ENCODE data around the gene TCIRG1. TPM values are rescaled to one million over a fixed set of nuclear protein-coding genes. Genes with fewer than 3 reads are reported as not detected.

Gene TCIRG1
- polyA plus RNA-seq, 3 donors = 109 to 263 (median 130) TPM

- peak within 1 kb of the TSS; percentile 26 for H3K27ac ChIP-seq (ENCODE audit: low read depth, low read length)
- WGBS, 3 donors = 3 to 16% (median 3%) methylated on average over 11 to 64 of the region's 64 CpGs
Measured at GRCh38 chr11:68003846-68004550, 34.8 kb upstream of the TCIRG1 start, which contains the start of gene UNC93B1. TSS of gene UNC93B1 (minus strand) at chr11:68004097. CDS start at chr11:68004043, 54 bp downstream.

- H3K27ac ChIP-seq (ENCODE audit: low read depth, low read length) = no peak overlapping the region
Measured at GRCh38 chr11:68004551-68005335, 34.1 kb upstream of the TCIRG1 start.

GRCh38 chr11:68006606-68007166 lies 32.1 kb upstream of the TCIRG1 start:
- no peak overlapping the region for H3K27ac ChIP-seq (ENCODE audit: low read depth, low read length)
- WGBS, 3 donors = 92 to 96% (median 95%) methylated on average over 7 of the region's 7 CpGs

More at GRCh38 chr11:68004551-68005335, 34.1 kb upstream of the TCIRG1 start:
- WGBS, 3 donors = 74 to 76% (median 75%) methylated on average over 14 of the region's 14 CpGs

GRCh38 chr11:68007498-68008380 lies 31.1 kb upstream of the TCIRG1 start:
- WGBS, 3 donors = 85 to 89% (median 87%) methylated on average over 15 to 16 of the region's 16 CpGs
- H3K27ac ChIP-seq (ENCODE audit: low read depth, low read length) = no peak overlapping the region

GRCh38 chr11:68008381-68009337 lies 30.2 kb upstream of the TCIRG1 start:
- no peak overlapping the region for H3K27ac ChIP-seq (ENCODE audit: low read depth, low read length)
- WGBS, 3 donors = 53 to 64% (median 56%) methylated on average over 26 to 27 of the region's 27 CpGs

GRCh38 chr11:68009391-68010089 lies 29.3 kb upstream of the TCIRG1 start:
- 34 to 39% (median 38%) methylated on average over 12 of the region's 12 CpGs for WGBS, 3 donors
- peak overlapping the region; percentile 78 for H3K27ac ChIP-seq (ENCODE audit: low read depth, low read length)

GRCh38 chr11:68010090-68011041 lies 28.5 kb upstream of the TCIRG1 start, which contains the start of gene ALDH3B1:
TSS of gene ALDH3B1 (plus strand) at chr11:68010327. CDS start at chr11:68015298, 4,971 bp downstream.
- 10 to 14% (median 12%) methylated on average over 31 to 33 of the region's 33 CpGs for WGBS, 3 donors
- H3K27ac ChIP-seq (ENCODE audit: low read depth, low read length) = peak within 1 kb of the TSS; percentile 78

- WGBS, 3 donors = 70 to 85% (median 72%) methylated on average over 16 of the region's 16 CpGs
- no peak overlapping the region for H3K27ac ChIP-seq (ENCODE audit: low read depth, low read length)
Measured at GRCh38 chr11:68011051-68011943, 27.5 kb upstream of the TCIRG1 start.

- H3K27ac ChIP-seq (ENCODE audit: low read depth, low read length) = no peak overlapping the region
- 63 to 76% (median 67%) methylated on average over 16 to 17 of the region's 17 CpGs for WGBS, 3 donors
Measured at GRCh38 chr11:68012044-68012842, 26.6 kb upstream of the TCIRG1 start.

GRCh38 chr11:68012843-68013610 lies 25.8 kb upstream of the TCIRG1 start:
- no peak overlapping the region for H3K27ac ChIP-seq (ENCODE audit: low read depth, low read length)
- WGBS, 3 donors = 70 to 73% (median 71%) methylated on average over 15 to 16 of the region's 16 CpGs

GRCh38 chr11:68013611-68014156 lies 25.1 kb upstream of the TCIRG1 start:
- WGBS, 3 donors = 91 to 92% (median 91%) methylated on average over 14 of the region's 14 CpGs
- no peak overlapping the region for H3K27ac ChIP-seq (ENCODE audit: low read depth, low read length)

- WGBS, 3 donors = 33 to 81% (median 40%) methylated on average over 15 to 16 of the region's 16 CpGs
- H3K27ac ChIP-seq (ENCODE audit: low read depth, low read length) = no peak overlapping the region
Measured at GRCh38 chr11:68014157-68014946, 24.5 kb upstream of the TCIRG1 start.

Measured in adipose tissue (tissue), 3 donors.